GM18520 (cell line): ENCODE data around the gene KIAA0040.

Experiments used
- ATAC-seq: cut with Tn5 transposase; IDR thresholded peaks from one replicate; pipeline ENCODE4 v1.9.1; 2021; ENCODE audit not compliant: unreplicated experiment

Gene KIAA0040

GRCh38 chr1:175203570-175204068 is 11.0 kb upstream of the KIAA0040 start:
- no peak for ATAC-seq

- no peak for ATAC-seq
These were observed 8.3 kb upstream of the KIAA0040 start for GRCh38 chr1:175200678-175201521.

- no peak for ATAC-seq
These were observed 5.8 kb upstream of the KIAA0040 start for GRCh38 chr1:175198332-175198731.

- ATAC-seq, result no peak
These were observed 5.0 kb upstream of the KIAA0040 start for GRCh38 chr1:175197531-175197930.

GRCh38 chr1:175195798-175196197 is 3.2 kb upstream of the KIAA0040 start:
- ATAC-seq, result no peak

- no peak for ATAC-seq
These were observed 2.7 kb upstream of the KIAA0040 start for GRCh38 chr1:175195281-175195680.

- no peak for ATAC-seq
These were observed 943 bp upstream of the KIAA0040 start for GRCh38 chr1:175193527-175193910.

- ATAC-seq, result no peak
These were observed 406 bp downstream of the KIAA0040 start for GRCh38 chr1:175192111-175192629.

GRCh38 chr1:175191659-175192058 is 917 bp downstream of the KIAA0040 start:
- no peak for ATAC-seq

- peak; percentile 43 for ATAC-seq
These were observed 3.6 kb downstream of the KIAA0040 start for GRCh38 chr1:175188936-175189335.

- no peak for ATAC-seq
These were observed 6.0 kb downstream of the KIAA0040 start for GRCh38 chr1:175186433-175187160.

- ATAC-seq, result no peak
These were observed 6.7 kb downstream of the KIAA0040 start for GRCh38 chr1:175185903-175186302.

GRCh38 chr1:175183586-175183985 is 9.0 kb downstream of the KIAA0040 start:
- ATAC-seq, result no peak

- no peak for ATAC-seq
These were observed 10.3 kb downstream of the KIAA0040 start for GRCh38 chr1:175182201-175182746.

- no peak for ATAC-seq
These were observed 12.6 kb downstream of the KIAA0040 start for GRCh38 chr1:175179837-175180590.

- ATAC-seq, result no peak
These were observed 14.1 kb downstream of the KIAA0040 start for GRCh38 chr1:175178456-175178855.

GRCh38 chr1:175178056-175178455 is 14.5 kb downstream of the KIAA0040 start:
- ATAC-seq, result no peak

GRCh38 chr1:175176246-175176645 is 16.3 kb downstream of the KIAA0040 start:
- no peak for ATAC-seq

GRCh38 chr1:175174309-175175102 is 18.1 kb downstream of the KIAA0040 start:
- ATAC-seq, result no peak

GRCh38 chr1:175173531-175173930 is 19.0 kb downstream of the KIAA0040 start:
- ATAC-seq, result no peak
